ENCODE results near the gene DNMT3L.

DNA sequence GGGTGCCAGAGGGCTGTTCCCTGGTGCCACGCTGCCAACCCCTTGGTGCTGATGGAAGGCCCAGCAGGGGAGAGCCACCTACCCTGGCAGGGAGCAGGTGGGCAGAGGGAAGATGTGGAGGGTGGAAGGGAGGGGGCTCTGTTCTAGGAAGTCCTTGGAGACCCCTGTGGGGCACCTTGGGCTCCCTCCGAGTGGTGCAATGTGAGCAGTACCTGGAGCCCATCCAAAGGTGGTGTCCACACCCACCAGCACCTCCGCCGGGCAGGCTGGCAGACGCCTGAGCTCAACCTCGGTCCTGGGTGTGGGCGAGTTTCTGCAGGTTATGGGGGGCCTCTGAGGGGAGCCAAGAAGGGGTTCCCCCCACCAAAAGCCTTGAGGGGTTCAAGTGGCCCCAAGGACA, 11.3 kb upstream of the DNMT3L start:
- TF ChIP-seq, protein P1, sequence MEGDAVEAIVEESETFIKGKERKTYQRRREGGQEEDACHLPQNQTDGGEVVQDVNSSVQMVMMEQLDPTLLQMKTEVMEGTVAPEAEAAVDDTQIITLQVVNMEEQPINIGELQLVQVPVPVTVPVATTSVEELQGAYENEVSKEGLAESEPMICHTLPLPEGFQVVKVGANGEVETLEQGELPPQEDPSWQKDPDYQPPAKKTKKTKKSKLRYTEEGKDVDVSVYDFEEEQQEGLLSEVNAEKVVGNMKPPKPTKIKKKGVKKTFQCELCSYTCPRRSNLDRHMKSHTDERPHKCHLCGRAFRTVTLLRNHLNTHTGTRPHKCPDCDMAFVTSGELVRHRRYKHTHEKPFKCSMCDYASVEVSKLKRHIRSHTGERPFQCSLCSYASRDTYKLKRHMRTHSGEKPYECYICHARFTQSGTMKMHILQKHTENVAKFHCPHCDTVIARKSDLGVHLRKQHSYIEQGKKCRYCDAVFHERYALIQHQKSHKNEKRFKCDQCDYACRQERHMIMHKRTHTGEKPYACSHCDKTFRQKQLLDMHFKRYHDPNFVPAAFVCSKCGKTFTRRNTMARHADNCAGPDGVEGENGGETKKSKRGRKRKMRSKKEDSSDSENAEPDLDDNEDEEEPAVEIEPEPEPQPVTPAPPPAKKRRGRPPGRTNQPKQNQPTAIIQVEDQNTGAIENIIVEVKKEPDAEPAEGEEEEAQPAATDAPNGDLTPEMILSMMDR (IDR thresholded peaks at IDR 0.05): no peak
- TF ChIP-seq POLR2A (IDR thresholded peaks at IDR 0.05) (no peak), EP300 (IDR thresholded peaks at IDR 0.05) (no peak), POLR2AphosphoS5 (IDR thresholded peaks at IDR 0.05) (no peak)
